DND-41 (cell line): ENCODE results near the gene CTDSPL2.

Experiments used
- EZH2 ChIP-seq: IDR thresholded peaks from 3 replicates; pipeline ENCODE4 v1.6.1; 2012; ENCODE audit warnings: borderline replicate concordance, low read depth, mild to moderate bottlenecking, moderate library complexity, low read length, inconsistent platforms; ENCODE audit not compliant: severe bottlenecking
- TF ChIP-seq, protein P1 (sequence below): IDR thresholded peaks from 2 replicates; pipeline ENCODE4 v1.5.1; 2012; ENCODE audit warnings: borderline replicate concordance, low read length, moderate library complexity, mild to moderate bottlenecking; ENCODE audit not compliant: poor library complexity, severe bottlenecking; ENCODE audit errors: extremely low read depth

DNA sequence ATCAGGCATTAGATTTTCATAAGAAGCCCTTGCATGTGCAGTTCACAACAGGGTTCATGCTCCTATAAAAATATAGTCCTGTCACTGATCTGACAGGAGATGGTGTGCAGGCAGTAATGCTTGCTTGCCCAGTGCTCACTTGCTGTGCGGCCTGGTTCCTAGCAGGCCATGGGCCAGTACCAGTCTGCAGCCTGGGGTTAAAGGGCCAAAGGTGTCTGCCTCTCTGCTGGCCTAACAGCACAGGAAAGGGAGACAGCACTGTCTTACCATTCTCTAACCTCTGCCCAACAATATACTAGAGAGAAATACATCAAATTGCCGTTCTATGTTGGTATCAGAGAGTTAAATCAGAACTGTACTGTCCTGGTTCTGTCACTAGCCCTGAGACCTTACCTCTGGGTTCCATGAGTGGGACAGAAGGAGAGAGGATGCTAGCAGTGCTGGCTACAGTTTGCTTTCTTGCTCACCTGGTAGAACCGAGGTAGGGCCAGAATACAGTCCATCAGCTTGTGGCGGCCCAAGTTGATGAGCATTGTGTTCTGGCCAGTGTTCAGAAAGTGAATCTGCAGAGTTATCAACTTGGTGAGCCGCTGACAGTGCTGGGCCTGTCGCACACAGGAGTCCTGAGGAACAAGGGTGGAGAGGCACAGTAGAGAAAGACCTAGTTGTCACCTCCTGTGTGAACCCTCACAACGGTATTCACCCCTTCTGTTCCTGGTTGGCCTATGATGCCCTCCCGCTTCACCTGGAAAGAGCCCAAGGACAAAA, 138.1 kb downstream of the CTDSPL2 start:
- TF ChIP-seq, protein P1, sequence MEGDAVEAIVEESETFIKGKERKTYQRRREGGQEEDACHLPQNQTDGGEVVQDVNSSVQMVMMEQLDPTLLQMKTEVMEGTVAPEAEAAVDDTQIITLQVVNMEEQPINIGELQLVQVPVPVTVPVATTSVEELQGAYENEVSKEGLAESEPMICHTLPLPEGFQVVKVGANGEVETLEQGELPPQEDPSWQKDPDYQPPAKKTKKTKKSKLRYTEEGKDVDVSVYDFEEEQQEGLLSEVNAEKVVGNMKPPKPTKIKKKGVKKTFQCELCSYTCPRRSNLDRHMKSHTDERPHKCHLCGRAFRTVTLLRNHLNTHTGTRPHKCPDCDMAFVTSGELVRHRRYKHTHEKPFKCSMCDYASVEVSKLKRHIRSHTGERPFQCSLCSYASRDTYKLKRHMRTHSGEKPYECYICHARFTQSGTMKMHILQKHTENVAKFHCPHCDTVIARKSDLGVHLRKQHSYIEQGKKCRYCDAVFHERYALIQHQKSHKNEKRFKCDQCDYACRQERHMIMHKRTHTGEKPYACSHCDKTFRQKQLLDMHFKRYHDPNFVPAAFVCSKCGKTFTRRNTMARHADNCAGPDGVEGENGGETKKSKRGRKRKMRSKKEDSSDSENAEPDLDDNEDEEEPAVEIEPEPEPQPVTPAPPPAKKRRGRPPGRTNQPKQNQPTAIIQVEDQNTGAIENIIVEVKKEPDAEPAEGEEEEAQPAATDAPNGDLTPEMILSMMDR: no peak
- no peak for TF ChIP-seq EZH2
